ENCODE measurements around the gene PPP1R13B.

PPP1R13B gene

GRCh38 chr14:103854017-103854808 lies 6.8 kb upstream of the PPP1R13B start:
- no peaks in the 10 kb centered on the region for H3K9me3 ChIP-seq (ENCODE audit: low read length)
- H3K27ac ChIP-seq (ENCODE audit: low read depth, low read length, poor library complexity, severe bottlenecking): no peak overlapping the region
- no peak overlapping the region for H3K9ac ChIP-seq (ENCODE audit: low read length)
- TF ChIP-seq CTCF (IDR thresholded peaks at IDR 0.05; ENCODE audit: low read length) (no peak), EZH2 (IDR thresholded peaks at IDR 0.05; ENCODE audit: borderline replicate concordance, low read length) (no peak)
- no peak overlapping the region for H3K4me3 ChIP-seq (ENCODE audit: low read depth, low read length, poor library complexity, severe bottlenecking)
- no peak overlapping the region for H2AFZ ChIP-seq (ENCODE audit: low read length)
- no peaks in the 10 kb centered on the region for H3K9me2 ChIP-seq (ENCODE audit: low read depth, low read length)
- peaks cover 11% of the 10 kb centered on the region; the same call in 1 of the 2 replicates for H3K27me3 ChIP-seq (ENCODE audit: insufficient read depth, low read length)
- H3K4me2 ChIP-seq (ENCODE audit: low read length): no peak overlapping the region
- no peaks in the 10 kb centered on the region for H3K79me2 ChIP-seq (ENCODE audit: insufficient read depth, low read length)
- H3K36me3 ChIP-seq (ENCODE audit: insufficient read depth, low read length): no peaks in the 10 kb centered on the region
- H4K20me1 ChIP-seq (ENCODE audit: insufficient read depth, low read length): no peaks in the 10 kb centered on the region
- H3K4me1 ChIP-seq (ENCODE audit: insufficient read depth, low read length, severe bottlenecking): no peaks in the 10 kb centered on the region
- H3F3A ChIP-seq (ENCODE audit: insufficient read depth, low read length): no peaks in the 10 kb centered on the region

GRCh38 chr14:103849151-103849886 lies 1.9 kb upstream of the PPP1R13B start:
- Histone ChIP-seq H2AFZ (ENCODE audit: low read length) (no peak overlapping the region), H3K9ac (ENCODE audit: low read length) (no peak overlapping the region), H3K4me2 (ENCODE audit: low read length) (no peak overlapping the region), H3K36me3 (ENCODE audit: insufficient read depth, low read length) (no peaks in the 10 kb centered on the region), H3K27me3 (ENCODE audit: insufficient read depth, low read length) (0 out of 2 replicates have a peak, but pooled peaks cover 10% of the 10 kb centered on the region), H3K4me3 (ENCODE audit: low read depth, low read length, poor library complexity, severe bottlenecking) (no peak overlapping the region), H3K9me2 (ENCODE audit: low read depth, low read length) (no peaks in the 10 kb centered on the region), H4K20me1 (ENCODE audit: insufficient read depth, low read length) (no peaks in the 10 kb centered on the region; the same call in 1 of the 2 replicates), H3F3A (ENCODE audit: insufficient read depth, low read length) (no peaks in the 10 kb centered on the region), H3K27ac (ENCODE audit: low read depth, low read length, poor library complexity, severe bottlenecking) (no peak overlapping the region), H3K9me3 (ENCODE audit: low read length) (no peaks in the 10 kb centered on the region), H3K79me2 (ENCODE audit: insufficient read depth, low read length) (peaks cover 12% of the 10 kb centered on the region; the same call in 1 of the 2 replicates), H3K4me1 (ENCODE audit: insufficient read depth, low read length, severe bottlenecking) (peaks cover 27% of the 10 kb centered on the region)
- TF ChIP-seq EZH2 (IDR thresholded peaks at IDR 0.05; ENCODE audit: borderline replicate concordance, low read length): no peak
- TF ChIP-seq CTCF (IDR thresholded peaks at IDR 0.05; ENCODE audit: low read length): no peak

GRCh38 chr14:103848175-103849077 lies 1.1 kb upstream of the PPP1R13B start:
- H3K4me1 ChIP-seq (ENCODE audit: insufficient read depth, low read length, severe bottlenecking): peaks cover 27% of the 10 kb centered on the region
- H2AFZ ChIP-seq (ENCODE audit: low read length): no peak overlapping the region
- peak overlapping the region; percentile 67 for H3K4me2 ChIP-seq (ENCODE audit: low read length)
- H3F3A ChIP-seq (ENCODE audit: insufficient read depth, low read length): no peaks in the 10 kb centered on the region
- H3K27me3 ChIP-seq (ENCODE audit: insufficient read depth, low read length): 0 out of 2 replicates have a peak, but pooled peaks cover 10% of the 10 kb centered on the region
- H4K20me1 ChIP-seq (ENCODE audit: insufficient read depth, low read length): no peaks in the 10 kb centered on the region; the same call in 1 of the 2 replicates
- peak overlapping the region; percentile 79 for H3K4me3 ChIP-seq (ENCODE audit: low read depth, low read length, poor library complexity, severe bottlenecking)
- no peaks in the 10 kb centered on the region for H3K9me3 ChIP-seq (ENCODE audit: low read length)
- no peaks in the 10 kb centered on the region for H3K36me3 ChIP-seq (ENCODE audit: insufficient read depth, low read length)
- TF ChIP-seq CTCF (IDR thresholded peaks at IDR 0.05; ENCODE audit: low read length) (no peak), EZH2 (IDR thresholded peaks at IDR 0.05; ENCODE audit: borderline replicate concordance, low read length) (no peak)
- H3K9me2 ChIP-seq (ENCODE audit: low read depth, low read length): no peaks in the 10 kb centered on the region
- peaks cover 12% of the 10 kb centered on the region; the same call in 1 of the 2 replicates for H3K79me2 ChIP-seq (ENCODE audit: insufficient read depth, low read length)
- peak overlapping the region; percentile 71 for H3K9ac ChIP-seq (ENCODE audit: low read length)
- no peak overlapping the region for H3K27ac ChIP-seq (ENCODE audit: low read depth, low read length, poor library complexity, severe bottlenecking)
